SIG-M5 treated with dmso at 0.1 percent for 504 hours (cell line): Measurements from ENCODE around the gene WDR5.

Experiments used
- DNase-seq: peaks from one replicate; lab custom pipeline; 2025; ENCODE audit not compliant: unreplicated experiment; lab: John Stamatoyannopoulos, UW

Gene WDR5

DNA sequence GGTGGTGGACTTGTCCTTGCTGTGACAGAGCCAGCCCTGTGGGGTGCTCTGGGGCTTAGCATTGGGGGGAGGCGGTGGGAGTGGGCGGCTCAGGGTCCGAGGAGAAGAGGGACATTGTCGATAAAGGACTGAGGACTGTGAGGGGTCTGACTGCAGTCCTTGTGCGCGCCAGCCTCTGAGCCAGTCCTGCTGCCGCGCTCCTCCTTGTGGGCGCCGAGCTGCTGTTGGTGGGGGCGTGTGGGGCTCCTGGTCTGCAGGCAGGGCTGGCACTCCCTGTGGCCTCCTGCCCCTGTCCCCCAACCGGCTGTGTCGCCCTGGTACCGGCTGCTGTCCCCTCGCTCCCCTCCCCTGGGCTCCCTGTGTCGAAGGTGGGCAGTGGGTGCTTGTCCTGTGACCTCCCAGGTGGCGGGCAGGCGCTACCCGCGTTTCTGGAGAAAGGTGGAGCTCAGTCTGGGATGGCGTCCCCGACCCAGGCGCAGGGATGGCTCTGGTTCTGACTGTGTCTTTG is 21.6 kb downstream of the WDR5 start:
- no peak for DNase-seq

DNA sequence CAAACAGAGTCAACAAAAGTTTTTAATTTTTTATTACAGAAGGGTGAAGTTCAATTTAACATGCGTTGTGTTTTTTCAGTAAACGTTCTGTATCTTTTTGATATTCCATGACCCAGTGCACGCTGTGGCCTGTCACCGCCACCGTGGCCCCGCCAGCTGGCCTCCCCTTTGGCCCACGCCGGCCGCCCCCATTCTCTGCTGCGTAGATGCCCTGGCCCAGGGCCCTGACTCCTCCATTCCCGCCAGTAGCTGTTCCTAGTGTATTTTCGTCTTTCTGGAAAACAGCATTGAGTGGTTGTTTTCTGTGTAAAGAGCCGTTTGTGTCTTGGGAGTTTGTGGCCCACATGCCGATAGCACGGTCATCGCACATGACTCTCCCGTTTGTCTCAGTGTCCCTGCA is 22.4 kb downstream of the WDR5 start:
- DNase-seq, result no peak

DNA sequence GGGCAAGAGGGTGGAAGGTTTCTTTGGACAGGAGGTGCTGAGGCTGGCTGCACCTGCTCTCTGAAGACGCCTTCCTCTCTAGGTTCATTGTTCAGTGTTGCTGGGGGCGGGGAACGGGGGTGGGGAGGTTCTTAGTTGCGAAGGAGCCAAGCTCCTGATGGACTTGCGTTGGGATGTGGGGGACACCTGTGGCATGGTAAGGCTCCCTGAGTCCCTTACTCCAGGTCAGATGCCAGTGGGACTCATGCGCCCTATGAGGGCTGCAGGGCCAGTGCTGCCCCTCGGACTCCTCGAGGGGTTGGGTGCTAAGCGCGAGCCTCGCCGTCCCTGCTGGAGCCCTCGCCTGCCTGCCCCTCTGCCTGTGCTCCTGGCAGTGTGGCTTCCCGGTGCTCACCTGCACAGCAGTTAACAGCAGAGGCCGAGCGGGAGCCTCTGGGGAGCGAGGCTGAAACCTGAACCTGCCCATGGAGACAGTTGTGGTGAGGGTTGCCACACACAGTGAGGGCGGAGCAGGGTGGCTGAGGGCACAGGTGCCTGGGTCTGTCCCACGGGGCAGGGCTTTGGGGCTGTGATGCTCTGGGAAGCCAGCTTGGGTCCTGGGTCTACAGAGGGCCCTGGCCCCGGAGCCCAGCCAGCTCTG is 23.0 kb downstream of the WDR5 start:
- no peak for DNase-seq

DNA sequence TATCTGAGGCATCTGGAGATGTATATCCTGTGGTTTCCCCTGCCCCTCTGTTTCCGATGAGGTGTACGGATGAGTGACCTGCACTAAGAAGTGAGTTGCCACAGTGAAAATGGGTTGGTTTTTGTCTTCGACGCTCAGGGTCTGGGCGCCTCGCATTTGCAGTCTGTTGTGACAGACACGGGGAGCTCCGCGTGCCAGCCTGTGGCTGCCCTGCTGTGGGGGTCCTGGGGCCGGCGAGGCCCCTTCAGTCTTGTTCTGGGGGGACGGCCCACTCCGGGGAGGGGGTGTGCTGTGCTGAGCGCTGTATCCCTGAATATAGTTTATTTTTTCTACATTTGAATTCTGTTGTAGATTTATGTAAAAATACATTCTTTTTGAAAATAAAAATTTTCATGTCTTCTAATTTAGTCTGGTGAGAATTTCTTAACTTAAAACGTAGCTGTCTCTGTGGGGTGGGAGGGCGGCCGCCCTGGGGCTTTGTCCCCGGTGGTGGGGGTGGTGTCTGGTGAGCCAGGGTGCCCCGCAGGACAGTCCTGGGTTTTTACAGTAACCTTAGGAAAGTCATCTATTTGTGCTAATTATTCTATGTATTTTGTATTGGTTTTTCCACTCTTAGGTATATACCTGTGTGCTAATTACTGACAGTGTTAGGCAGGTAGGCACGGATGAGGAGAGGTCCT is 23.8 kb downstream of the WDR5 start:
- no peak for DNase-seq

DNA sequence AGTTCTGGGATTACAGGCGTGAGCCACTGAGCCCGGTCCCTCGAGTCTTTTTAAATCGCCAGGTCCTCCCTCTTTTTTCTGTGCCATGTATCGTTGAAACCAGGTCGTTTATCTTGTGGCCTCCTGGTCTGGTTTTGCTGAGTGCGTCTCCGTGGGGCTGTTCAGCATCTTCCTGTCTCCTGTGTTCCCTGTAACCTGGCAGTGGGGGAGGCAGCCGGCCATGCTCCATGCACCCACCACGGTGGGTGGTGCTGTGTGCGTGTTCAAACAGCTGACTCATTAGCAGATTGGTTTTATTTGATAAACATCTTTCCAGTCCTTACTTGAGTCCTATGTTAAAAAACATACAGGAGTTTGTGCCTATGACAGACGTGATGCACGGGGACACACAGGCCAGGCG is 25.8 kb downstream of the WDR5 start:
- DNase-seq, result no peak

DNA sequence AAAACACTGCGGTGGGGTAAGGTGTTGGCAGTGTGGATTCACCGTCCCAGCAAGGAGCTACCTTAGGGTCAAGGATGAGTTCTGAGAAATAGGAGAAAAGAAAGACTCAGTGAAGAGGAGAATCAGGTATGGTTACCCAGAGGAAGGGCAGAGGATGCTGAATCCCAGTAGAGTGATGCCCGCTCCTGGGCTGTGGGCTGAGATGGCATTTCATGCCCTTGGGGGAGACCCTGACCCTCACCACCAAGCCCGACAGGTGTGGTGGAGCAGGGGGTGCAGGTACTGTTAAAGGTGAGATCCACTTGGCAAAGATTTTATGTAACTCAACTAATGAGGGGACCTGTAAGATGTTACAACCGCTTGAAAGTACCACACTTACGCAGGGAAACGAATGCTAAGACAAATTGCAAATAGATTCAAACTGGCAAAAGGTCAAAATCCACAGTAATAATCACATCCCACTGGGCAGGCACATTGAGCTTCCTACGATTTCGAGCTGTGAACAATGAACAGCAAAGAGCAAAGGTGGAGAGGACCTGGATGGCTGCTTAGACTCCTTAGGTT is 26.4 kb downstream of the WDR5 start:
- no peak for DNase-seq

DNA sequence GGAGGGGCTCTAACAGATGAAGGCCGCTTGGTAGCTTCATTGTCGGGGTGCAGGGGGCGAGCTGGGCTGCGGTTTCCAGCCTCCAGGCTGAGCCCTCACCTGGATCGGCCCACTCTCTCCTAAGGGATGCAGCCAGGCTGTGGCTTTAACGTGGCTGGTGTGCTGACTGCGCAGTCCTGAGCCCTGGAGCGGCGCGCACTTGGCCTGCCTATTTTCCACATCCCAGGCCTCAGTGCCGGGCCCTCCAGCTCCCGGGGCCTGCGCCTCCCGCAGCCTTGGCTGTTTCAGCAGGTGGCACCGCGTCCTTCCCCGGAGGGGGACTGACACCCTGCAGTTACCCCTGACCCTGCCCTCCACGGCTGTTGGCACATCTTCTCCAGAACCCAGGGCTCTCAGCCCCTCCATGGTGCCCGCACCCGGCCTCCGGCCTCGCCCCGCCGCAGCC is 27.1 kb downstream of the WDR5 start:
- no peak for DNase-seq

DNA sequence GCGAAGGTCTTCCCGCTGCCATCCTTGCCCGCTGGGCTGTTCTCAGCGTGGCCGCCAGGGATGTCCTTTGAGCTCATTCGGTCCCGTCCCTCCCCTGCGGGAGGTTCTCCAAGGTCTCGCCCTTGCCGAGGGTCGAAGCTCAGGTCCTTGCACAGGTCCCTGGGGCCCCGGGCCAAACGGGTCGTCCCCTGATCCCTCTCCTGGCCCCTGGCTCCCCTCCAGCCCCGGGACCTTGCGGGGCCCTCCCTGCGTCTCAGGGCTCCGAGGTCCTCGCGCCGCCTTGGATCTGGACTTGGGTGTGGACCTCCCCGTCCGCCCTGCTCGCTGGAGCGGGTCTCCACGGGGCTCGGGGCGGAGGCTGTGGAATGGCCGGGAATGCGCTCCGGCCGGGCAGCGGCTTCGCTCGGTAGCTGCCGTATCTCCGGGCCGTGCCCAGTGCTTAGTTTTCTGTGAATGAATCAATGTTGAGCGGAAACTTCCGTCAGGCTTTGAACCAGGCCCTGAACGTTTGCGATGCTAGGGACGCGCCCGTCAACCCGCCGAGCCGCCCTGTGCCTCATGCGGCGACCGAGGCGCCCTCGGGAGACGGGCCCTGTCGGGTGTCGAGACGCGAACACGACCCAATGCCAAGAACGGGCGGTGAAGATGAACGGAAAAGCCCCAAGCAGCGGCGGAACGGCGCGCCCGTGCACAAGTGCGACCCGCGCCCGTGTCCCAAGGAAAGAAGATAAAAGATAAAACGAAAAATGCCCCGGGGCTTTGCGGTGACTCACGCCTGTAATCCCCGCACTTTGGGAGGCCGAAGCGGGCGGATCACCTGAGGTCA is 27.7 kb downstream of the WDR5 start:
- DNase-seq, result no peak

DNA sequence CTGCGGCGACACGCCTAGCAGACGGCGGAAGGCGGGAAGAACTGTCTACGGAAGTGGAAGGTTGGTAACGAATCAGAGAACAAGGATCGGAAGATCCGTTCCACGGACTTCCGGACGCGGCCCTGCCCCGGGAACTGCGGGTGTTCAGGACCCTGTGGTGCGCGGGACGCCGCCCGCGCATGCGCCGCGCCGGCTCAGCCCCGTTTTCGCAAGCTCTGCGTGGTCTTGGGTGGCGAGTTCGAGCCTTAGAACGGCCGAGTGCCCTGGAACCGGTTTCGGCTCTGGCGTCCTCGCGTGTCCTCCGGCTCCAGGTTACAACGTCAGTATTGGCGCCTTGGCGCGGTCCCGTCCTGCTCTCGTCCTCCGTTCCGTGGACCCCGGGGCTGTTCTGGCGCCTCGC is 29.0 kb downstream of the WDR5 start:
- DNase-seq, result no peak

DNA sequence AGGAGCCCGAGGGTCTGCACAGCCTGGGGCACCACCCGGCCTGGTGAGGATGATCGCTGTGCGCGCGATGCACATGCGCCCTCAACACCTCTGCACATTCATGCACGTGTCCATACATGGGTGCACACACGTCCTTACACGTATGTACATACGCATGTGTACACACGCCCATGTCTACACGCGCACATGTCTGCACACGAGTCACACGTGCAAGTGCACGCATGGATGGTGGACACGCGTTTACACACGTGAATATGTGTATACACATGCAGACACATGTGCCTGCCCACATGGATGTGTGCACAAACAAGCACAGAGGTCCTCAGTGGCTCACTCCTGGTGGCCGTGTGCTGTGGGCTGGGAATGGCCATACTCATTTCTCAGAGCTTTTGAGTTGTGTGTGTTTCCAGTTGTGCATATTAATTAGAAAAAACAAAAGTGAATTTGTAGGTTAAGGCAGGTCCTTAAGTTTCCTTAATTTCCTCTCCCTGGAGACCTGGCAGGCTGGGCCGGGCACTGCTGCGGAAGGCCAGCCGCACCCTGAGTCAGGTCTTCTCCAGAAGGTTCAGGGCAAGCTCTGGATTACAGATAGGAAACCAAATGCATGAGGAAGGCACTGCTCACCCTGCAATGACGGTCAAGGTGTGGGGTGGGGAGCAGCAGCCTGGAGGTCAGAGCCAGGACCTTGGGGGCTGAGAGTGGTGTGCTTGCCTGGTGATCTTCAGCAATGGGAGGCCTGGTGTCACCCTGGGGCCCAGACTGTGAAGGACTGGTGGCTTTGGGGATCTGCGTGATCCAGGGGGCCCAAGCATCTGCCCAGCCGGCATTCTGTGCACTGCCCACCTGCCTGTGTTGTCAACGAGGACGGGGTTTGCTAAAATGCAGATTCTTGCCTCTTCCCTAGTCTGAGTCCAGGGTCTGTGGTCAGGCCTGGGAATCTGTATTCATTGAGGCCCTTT is 29.8 kb downstream of the WDR5 start:
- DNase-seq, result no peak

DNA sequence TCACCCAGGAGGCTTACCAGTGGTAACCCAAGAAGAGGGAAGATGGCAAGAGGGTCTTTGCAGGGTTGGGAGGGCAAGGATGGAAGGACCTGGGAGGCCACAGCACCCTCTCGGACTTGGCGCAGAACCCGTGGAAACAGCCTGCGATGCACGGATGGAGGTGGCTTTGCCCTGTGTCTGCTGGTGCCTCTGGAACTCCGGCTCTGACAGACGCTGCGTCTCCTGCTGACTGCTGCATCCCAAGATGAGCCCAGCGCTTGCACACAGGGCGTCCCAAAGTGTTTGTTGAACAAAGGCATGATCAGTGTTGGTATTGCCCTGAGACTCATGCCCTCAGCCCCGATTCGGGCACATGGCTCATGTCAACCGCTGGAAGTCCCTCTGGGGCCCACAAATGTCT is 30.5 kb downstream of the WDR5 start:
- DNase-seq, result no peak

DNA sequence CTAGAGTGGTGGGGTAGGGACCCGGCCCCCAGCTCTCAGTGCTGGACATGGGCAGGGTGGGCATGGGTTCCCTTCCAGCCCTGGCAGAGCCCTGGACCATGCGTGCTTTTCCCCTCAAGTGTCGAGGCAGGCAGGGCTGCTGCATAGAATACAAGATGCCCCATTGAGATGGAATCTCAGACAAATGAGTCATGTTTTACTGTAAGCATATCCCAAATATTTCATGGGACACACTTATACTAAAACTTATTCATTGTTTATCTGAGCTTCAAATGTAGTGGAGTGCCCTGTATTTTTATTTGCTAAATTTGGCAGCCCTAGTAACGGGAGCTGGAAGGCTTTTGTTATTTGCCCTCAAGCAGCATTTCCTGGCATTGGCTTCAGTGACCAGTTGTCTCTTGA is 31.6 kb downstream of the WDR5 start:
- no peak for DNase-seq

DNA sequence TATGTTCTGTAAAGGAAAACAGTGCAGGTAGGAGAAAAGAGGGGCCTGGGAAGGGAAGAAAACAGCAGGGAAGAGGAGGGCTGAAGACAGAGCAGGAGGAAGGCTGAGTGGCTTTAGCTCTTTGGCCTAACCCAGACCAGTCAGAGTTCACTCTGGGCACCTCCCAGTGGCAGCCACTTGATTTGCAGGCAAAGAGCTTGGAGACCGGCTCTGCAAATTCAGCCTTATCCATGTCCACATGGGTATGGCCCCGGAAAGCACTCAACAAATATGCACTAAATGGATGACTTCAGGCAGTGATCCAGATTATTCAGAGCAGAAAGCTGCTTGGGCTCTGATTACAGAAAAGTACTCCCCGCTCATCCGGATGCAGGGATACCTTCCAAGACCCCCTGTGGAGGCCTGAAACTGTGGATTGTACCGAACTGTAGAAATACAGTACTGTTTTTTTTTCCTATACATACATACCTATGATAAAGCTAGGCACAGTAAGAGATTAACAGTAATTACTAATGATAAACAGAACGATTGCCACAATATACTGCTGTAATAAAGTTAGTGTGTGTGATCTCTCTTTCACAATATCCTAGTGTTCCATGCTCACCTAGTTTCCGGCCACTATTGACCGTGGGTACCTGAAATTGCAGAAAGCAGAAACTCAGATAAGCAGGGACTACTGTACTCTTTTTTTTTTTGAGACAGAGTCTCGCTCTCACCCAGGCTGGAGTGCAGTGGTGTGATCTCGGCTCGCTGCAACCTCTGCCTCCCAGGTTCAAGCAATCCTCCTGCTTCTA is 33.1 kb downstream of the WDR5 start:
- DNase-seq, result no peak

DNA sequence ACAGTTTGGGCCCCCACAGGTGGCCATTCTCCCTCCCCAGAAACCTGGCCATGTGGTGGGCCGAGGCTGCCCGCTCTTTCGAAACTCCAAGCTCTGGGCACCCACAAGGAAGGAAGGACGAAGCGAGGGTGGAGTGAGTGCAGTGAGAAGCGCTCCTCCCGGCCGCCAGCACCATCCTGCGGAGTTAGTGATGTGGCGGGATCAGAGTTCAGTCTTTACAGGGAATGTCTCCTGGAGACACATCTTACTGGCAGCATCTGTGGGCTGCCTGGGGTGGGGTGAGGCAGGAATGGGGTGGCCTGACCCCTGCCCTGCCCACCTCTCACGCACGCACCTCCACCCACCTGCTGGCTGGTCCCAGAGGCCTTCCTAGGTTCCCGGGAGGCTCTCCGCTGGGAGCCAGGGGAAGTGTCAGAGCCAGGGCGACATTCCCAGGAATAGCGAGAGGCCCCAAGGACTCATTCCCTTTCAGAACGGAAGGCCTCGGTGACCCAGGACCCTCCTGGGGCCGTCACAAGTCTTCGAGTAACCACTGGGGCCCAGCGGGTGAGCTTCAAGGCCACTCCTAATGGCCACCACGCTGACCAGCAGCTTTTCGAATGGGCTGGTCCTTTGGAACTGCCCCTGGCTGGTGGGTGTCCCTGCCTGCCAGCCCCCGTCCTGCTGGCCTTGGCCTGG is 34.0 kb downstream of the WDR5 start:
- no peak for DNase-seq

DNA sequence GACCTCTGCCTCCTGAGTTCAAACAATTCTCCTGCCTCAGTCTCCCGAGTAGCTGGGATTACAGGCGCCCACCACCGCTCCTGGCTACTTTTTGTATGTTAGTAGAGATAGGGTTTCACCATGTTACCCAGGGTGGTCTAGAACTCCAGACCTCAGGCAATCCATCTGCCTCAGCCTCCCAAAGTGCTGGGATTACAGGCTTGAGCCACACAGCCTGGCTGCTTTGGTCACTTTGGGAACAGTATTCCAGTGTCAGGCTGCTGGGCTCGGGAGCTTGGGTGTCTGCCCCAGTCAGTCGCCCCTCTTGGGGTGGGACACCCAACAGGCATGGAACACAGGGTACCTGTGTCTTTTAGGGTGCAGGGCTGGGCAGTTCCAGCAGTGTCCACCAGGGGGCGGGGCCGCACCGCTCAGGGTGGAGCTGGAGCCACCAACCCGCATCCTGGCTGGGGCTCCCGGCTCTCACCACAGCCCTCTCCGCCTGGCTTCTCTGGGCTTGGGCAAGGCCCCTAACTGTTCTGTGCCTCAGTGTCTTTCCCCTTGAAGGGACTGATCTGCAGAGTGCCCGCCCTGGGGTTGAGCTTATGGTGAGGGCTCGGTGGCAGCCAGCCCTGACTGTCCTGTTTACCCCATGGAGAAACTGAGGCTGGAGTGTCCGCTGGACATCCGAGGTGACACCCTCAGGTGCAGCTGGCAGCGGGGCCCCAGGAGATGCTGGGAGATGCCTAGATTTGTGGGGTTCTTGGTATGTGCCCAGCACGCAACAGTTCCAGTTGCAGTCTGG is 34.8 kb downstream of the WDR5 start:
- DNase-seq, result no peak

DNA sequence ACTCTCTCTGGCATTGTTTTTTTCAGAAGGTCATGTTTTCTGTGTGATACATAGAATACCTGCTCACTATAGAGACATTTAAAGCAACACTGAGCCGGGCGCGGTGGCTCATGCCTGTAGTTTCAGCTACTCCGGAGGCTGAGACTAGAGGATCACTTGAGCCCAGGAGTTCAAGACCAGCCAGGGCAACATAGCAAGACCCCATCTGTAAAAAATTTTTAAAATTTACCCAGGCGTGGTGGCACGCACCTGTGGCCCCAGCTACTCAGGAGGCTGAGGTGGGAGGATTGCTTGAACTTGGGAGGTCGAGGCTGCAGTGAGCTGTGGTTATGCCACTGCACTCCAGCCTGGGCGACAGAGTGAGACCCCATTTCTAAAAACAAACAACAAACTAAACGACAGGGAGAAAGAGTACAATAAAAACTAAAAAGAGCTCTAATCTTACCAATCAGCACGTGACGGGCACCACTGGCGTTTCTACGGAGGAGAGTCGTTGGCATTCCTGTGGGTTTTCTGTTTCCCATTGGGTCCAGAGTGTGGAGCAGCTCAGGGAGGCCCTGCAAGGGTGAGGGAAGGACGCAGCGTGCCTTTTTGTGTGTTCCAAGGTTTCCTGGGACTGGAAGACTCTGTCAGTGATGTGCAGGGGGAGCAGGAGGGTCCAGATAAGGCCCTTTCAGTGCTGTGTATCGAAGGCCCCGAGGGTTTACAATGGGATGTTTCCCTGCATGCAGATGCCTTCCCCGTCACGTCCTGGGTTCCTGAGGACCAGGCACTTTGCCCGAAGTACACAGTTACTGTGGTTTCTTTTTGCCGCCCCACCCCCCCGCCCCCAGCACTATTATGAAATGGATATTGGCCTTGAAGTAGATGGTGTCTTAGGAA is 35.7 kb downstream of the WDR5 start:
- DNase-seq, result no peak
